Gastrocnemius medialis (tissue), 4 donors: Measurements from ENCODE around the gene ZC3HAV1L.

Source experiments
- POLR2A ChIP-seq, 2 donors: fragments of 450-650 bp; IDR thresholded peaks; one replicate each; pipeline ENCODE4 v1.6.1; 2017; ENCODE audit warnings: antibody characterized with exemption in 2 of 2, mild to moderate bottlenecking in 2 of 2, moderate library complexity in 2 of 2
- TF ChIP-seq, protein P1 (sequence below), 5 experiments: fragments of 450-650 bp in 3 of 5; fragments of 200-600 bp in 2 of 5; sonication (generic) in 2 of 5; IDR thresholded peaks in 4 of 5; conservative IDR thresholded peaks in 1 of 5; 1 replicate in 4 of 5; 2 replicates in 1 of 5; pipeline ENCODE4 v1.5.1; 2016 to 2019; ENCODE audit warnings: antibody characterized with exemption in 5 of 5, mild to moderate bottlenecking in 3 of 5, moderate library complexity in 3 of 5

DNA sequence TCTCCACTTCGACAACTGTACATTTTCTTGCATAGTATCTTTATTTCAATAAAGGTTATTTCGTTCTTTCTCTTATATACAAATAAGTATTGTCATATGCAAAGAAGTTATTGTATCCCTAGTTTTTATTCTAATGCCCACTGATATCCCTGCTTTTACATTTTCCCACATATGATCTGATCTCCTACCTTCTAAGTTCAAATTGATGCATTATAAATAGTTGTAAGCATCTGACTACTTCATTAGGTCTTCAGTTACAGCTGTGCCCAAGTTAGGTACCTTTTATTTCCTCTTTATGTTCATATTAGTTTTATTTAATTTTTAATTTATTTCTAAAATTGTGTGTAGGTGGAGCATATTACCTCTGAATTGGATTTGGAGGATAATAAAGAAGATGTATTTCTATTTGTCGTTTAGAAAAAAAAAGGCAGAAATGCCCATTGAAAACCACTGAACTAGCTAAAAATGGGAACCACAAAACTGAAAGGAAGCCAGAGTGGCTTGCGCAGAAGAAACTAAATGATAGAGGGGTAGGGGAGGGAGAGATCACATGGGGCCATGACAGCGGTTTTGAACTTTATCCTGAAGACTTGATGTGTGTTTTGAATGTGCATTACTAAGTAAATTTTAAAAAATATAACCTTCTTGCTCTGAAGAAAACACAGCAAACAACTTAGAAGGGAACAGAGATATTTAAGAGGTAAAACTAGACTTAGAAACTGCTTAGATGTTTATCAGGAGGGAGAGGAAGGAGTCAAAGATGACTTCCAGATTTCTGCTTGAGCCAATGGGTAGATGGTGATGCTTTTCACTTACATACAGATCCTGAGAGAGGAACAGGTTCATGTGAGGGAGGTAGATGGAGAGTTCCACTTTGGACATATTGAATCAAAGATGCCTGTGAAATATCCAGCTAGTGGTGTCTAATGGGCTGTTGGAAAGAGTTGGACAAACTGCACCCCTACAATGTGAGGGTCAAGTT is 9.3 kb upstream of the ZC3HAV1L start:
- TF ChIP-seq POLR2A (IDR thresholded peaks at IDR 0.05), result no peak
- TF ChIP-seq, protein P1, sequence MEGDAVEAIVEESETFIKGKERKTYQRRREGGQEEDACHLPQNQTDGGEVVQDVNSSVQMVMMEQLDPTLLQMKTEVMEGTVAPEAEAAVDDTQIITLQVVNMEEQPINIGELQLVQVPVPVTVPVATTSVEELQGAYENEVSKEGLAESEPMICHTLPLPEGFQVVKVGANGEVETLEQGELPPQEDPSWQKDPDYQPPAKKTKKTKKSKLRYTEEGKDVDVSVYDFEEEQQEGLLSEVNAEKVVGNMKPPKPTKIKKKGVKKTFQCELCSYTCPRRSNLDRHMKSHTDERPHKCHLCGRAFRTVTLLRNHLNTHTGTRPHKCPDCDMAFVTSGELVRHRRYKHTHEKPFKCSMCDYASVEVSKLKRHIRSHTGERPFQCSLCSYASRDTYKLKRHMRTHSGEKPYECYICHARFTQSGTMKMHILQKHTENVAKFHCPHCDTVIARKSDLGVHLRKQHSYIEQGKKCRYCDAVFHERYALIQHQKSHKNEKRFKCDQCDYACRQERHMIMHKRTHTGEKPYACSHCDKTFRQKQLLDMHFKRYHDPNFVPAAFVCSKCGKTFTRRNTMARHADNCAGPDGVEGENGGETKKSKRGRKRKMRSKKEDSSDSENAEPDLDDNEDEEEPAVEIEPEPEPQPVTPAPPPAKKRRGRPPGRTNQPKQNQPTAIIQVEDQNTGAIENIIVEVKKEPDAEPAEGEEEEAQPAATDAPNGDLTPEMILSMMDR (IDR thresholded peaks at IDR 0.05 in 4 of 5, conservative IDR thresholded peaks at IDR 0.05 in 1 of 5), result no peak
